BLaER1 treated with 17β-estradiol and CSF1 and Interleukin-3, amounts not matched to agents 10 nM and 100 nM (cell line): ENCODE data around the gene WBP1L.
"Not testable (repeated sequence)": the region's sequence is repeated elsewhere in the genome, so short reads cannot be mapped to it uniquely, and the experiment has no call there.

Experiments
- H3K27ac ChIP-seq, 11 experiments: shearing (Covaris generic); formaldehyde crosslinking; 2 replicates each; pipeline ENCODE4 v1.8.1; 2022
- H3K27me3 ChIP-seq, 11 experiments: shearing (Covaris generic); formaldehyde crosslinking; 2 replicates each; pipeline ENCODE4 v1.8.1; 2022
- H3K36me3 ChIP-seq, 11 experiments: shearing (Covaris generic); formaldehyde crosslinking; 2 replicates each; pipeline ENCODE4 v1.8.1; 2022
- H3K4me1 ChIP-seq, 10 experiments: shearing (Covaris generic); formaldehyde crosslinking; 2 replicates each; pipeline ENCODE4 v1.8.1; 2022
- H3K4me2 ChIP-seq, 11 experiments: shearing (Covaris generic); formaldehyde crosslinking; 2 replicates each; pipeline ENCODE4 v1.8.1; 2022
- H3K4me3 ChIP-seq, 10 experiments: shearing (Covaris generic); formaldehyde crosslinking; 2 replicates each; pipeline ENCODE4 v1.8.1; 2022
- H3K9ac ChIP-seq, 11 experiments: shearing (Covaris generic); formaldehyde crosslinking; 2 replicates each; pipeline ENCODE4 v1.8.1; 2022
- H3K9me3 ChIP-seq, 11 experiments: shearing (Covaris generic); formaldehyde crosslinking; replicated peaks in 1 of 11; 2 replicates each; pipeline ENCODE4 v1.8.1; 2022
- H4K20me1 ChIP-seq, 11 experiments: shearing (Covaris generic); formaldehyde crosslinking; 2 replicates each; pipeline ENCODE4 v1.8.1; 2022
- Cebpa-rat ChIP-seq, 11 experiments: shearing (Covaris generic); IDR thresholded peaks; 2 replicates each; pipeline ENCODE4 v1.8.1; 2022

Gene WBP1L

GRCh38 chr10:102827597-102827975 lies 83.8 kb downstream of the WBP1L start:
- 0 out of 22 replicates have a peak, but pooled peaks cover 0 to 5% (median 0%) of the 10 kb centered on the region in 11 experiments for H3K36me3 ChIP-seq
- H4K20me1 ChIP-seq: no peaks in the 10 kb centered on the region
- no peak overlapping the region for H3K9ac ChIP-seq
- peaks cover 0 to 18% (median 6%) of the 10 kb centered on the region in 10 experiments; a peak in 7 of 20 replicates for H3K4me1 ChIP-seq
- no peak overlapping the region for H3K4me2 ChIP-seq
- H3K27ac ChIP-seq: no peak overlapping the region
- TF ChIP-seq Cebpa-rat (IDR thresholded peaks at IDR 0.05): no peak
- no peak overlapping the region for H3K4me3 ChIP-seq
- peaks cover 0 to 17% (median 11%) of the 10 kb centered on the region in 11 experiments; a peak in 18 of 22 replicates for H3K9me3 ChIP-seq
- H3K27me3 ChIP-seq: no peaks in the 10 kb centered on the region

DNA sequence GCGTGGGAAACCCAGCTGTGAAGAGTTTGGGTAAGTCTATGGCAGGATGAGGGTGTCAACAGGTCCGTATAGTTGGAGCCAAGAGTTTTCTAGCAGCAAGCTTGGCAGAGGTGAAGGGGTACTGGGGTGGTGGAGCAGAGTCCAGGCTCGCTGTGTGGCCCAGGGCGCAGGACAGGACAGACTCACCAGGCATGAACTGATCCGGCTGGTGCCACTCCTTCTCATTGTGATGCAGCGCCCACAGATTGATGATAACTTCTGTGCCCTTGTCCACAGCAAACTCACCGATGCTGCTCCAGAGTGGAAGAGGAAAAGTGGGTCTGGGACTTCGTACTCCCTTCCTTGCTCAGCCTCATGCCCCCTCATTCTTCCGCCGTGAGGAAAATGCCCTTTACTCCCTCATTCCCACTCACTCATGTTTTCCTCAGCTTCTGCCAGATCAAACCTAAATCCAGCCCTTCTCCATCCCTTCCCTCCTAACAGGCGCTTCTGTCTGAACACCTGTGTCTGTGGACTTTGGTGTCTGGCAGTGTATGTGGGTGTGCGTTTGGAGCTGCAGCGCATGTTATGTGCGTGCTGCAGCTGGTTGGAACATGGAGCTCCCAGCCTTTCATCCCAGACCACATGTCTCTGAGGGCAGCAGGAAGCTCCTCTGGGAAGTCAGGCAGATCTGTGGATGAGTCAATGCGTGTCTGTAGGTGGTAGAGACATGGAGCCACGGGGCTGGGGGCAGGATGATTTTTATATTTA lies 87.7 kb downstream of the WBP1L start:
- Histone ChIP-seq H3K9ac (no peak overlapping the region), H4K20me1 (no peaks in the 10 kb centered on the region), H3K4me3 (no peak overlapping the region), H3K4me2 (no peak overlapping the region), H3K9me3 (no peaks in the 10 kb centered on the region), H3K36me3 (no peaks in the 10 kb centered on the region), H3K27me3 (no peaks in the 10 kb centered on the region), H3K4me1 (peaks cover 0 to 22% (median 0%) of the 10 kb centered on the region in 10 experiments; a peak in 8 of 20 replicates), H3K27ac (no peak overlapping the region)
- no peak for TF ChIP-seq Cebpa-rat (IDR thresholded peaks at IDR 0.05)

- TF ChIP-seq Cebpa-rat (IDR thresholded peaks at IDR 0.05): no peak
- no peaks in the 10 kb centered on the region for H3K36me3 ChIP-seq
- no peaks in the 10 kb centered on the region for H4K20me1 ChIP-seq
- H3K4me1 ChIP-seq: peaks cover 0 to 22% (median 0%) of the 10 kb centered on the region in 10 experiments; a peak in 8 of 20 replicates
- H3K27me3 ChIP-seq: no peaks in the 10 kb centered on the region
- no peak overlapping the region for H3K4me3 ChIP-seq
- peaks cover under 1 to 6% (median 4%) of the 10 kb centered on the region in 11 experiments; a peak in 20 of 22 replicates for H3K9me3 ChIP-seq
- H3K27ac ChIP-seq: no peak overlapping the region
- no peak overlapping the region for H3K4me2 ChIP-seq
- no peak overlapping the region for H3K9ac ChIP-seq
These were observed 88.5 kb downstream of the WBP1L start for GRCh38 chr10:102832248-102832647.

DNA sequence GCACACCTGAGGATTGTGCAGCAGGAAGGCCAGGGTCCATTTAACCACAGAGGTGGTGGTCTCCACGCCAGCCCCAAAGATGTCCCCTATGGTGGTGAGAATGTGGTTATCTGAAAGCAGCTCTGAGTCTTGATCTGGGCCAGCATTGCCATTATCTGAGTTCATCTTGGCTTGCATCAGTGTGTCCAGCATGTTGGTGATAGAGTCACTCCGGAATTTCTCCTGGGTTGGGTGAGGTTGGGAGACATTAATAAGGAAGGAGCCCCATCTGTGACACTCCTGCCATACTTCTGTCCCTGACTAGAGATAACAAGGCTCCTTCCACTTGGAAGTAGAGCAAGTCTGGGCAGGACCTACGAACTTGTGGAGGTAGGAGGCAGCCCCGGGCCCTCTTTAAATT lies 89.2 kb downstream of the WBP1L start:
- H3K36me3 ChIP-seq: no peaks in the 10 kb centered on the region
- peaks cover 0 to 22% (median 0%) of the 10 kb centered on the region in 10 experiments; a peak in 8 of 20 replicates for H3K4me1 ChIP-seq
- H3K4me3 ChIP-seq: no peak overlapping the region
- H3K4me2 ChIP-seq: no peak overlapping the region
- H4K20me1 ChIP-seq: no peaks in the 10 kb centered on the region
- H3K9ac ChIP-seq: no peak overlapping the region
- H3K9me3 ChIP-seq: peaks cover 8 to 14% (median 12%) of the 10 kb centered on the region in 11 experiments
- TF ChIP-seq Cebpa-rat (IDR thresholded peaks at IDR 0.05): no peak
- H3K27me3 ChIP-seq: no peaks in the 10 kb centered on the region
- no peak overlapping the region for H3K27ac ChIP-seq

GRCh38 chr10:102834143-102834542 lies 90.4 kb downstream of the WBP1L start:
- Histone ChIP-seq H4K20me1 (no peaks in the 10 kb centered on the region), H3K9ac (peak overlapping the region in 1 of 11 experiments; percentile 11; a peak in 1 of 22 replicates), H3K9me3 (peaks cover 17 to 25% (median 22%) of the 10 kb centered on the region in 11 experiments), H3K4me1 (peaks cover 0 to 22% (median 0%) of the 10 kb centered on the region in 10 experiments; a peak in 8 of 20 replicates), H3K4me3 (no peak overlapping the region), H3K36me3 (no peaks in the 10 kb centered on the region), H3K27me3 (no peaks in the 10 kb centered on the region), H3K27ac (no peak overlapping the region; a peak in 1 of 22 replicates), H3K4me2 (peak overlapping the region in 2 of 11 experiments; percentile 26 to 49; a peak in 4 of 22 replicates)
- TF ChIP-seq Cebpa-rat (IDR thresholded peaks at IDR 0.05): no peak

GRCh38 chr10:102835007-102835482 lies 91.3 kb downstream of the WBP1L start:
- Histone ChIP-seq H4K20me1 (no peaks in the 10 kb centered on the region), H3K27ac (no peak overlapping the region), H3K4me2 (peak overlapping the region in 3 of 11 experiments; percentile 15 to 49 (median 26); a peak in 3 of 22 replicates), H3K36me3 (no peaks in the 10 kb centered on the region), H3K9me3 (peaks cover 17 to 34% (median 22%) of the 10 kb centered on the region in 11 experiments), H3K4me1 (peaks cover 0 to 14% (median 0%) of the 10 kb centered on the region in 10 experiments; a peak in 8 of 20 replicates), H3K27me3 (no peaks in the 10 kb centered on the region), H3K4me3 (no peak overlapping the region), H3K9ac (no peak overlapping the region)
- TF ChIP-seq Cebpa-rat (IDR thresholded peaks at IDR 0.05): no peak

DNA sequence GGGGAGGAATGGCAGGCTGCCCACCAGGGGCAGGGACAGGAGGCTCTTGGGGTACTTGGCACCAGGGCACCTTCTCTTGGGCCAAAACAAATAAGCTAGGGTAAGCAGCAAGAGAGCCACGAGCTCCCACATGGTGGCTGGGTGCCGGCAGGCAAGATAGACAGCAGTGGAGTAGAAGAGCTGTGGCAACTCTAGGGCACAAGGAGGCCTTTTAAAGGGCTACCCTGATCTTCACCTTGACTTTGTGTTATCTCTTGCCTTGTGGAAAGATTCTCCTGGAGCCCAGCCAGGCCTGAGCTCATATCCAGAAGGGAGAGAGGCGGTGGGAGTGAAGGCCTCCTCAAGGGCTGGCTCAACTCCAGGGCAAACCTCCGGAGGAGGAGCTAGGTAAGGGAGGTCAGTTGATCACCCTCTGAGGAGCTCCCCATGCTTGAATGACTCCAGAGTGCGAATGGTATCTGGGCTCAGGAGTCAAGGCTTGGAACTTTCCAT lies 93.5 kb downstream of the WBP1L start, which contains the start of gene CYP17A1:
Gene CYP17A1, minus strand, starts transcription at position 184 of the 492 bp plus-strand sequence. Its CDS starts 52 bp downstream, at position 132.
- H3K27me3 ChIP-seq: no peaks in the 10 kb centered on the region
- no peak for TF ChIP-seq Cebpa-rat (IDR thresholded peaks at IDR 0.05)
- H3K4me2 ChIP-seq: no peak within 1 kb of the TSS
- H3K36me3 ChIP-seq: no peaks in the 10 kb centered on the region
- H3K4me3 ChIP-seq: no peak within 1 kb of the TSS
- peaks cover 17 to 39% (median 22%) of the 10 kb centered on the region in 11 experiments for H3K9me3 ChIP-seq
- no peaks in the 10 kb centered on the region for H4K20me1 ChIP-seq
- H3K4me1 ChIP-seq: peaks cover 0 to 13% (median 0%) of the 10 kb centered on the region in 10 experiments; a peak in 8 of 20 replicates
- H3K27ac ChIP-seq: no peak within 1 kb of the TSS
- H3K9ac ChIP-seq: no peak within 1 kb of the TSS

- H3K4me3 ChIP-seq: not testable (repeated sequence)
These were observed 94.7 kb downstream of the WBP1L start for GRCh38 chr10:102838276-102838927.

GRCh38 chr10:102841827-102842345 lies 98.1 kb downstream of the WBP1L start:
- no peak overlapping the region for H3K9ac ChIP-seq
- H3K27me3 ChIP-seq: no peaks in the 10 kb centered on the region
- peaks cover 27 to 62% (median 39%) of the 10 kb centered on the region in 11 experiments for H3K9me3 ChIP-seq
- H3K4me3 ChIP-seq: no peak overlapping the region
- H4K20me1 ChIP-seq: no peaks in the 10 kb centered on the region
- no peak overlapping the region for H3K4me2 ChIP-seq
- H3K27ac ChIP-seq: no peak overlapping the region
- 0 out of 22 replicates have a peak, but pooled peaks cover 0 to 3% (median 0%) of the 10 kb centered on the region in 11 experiments for H3K36me3 ChIP-seq
- no peak for TF ChIP-seq Cebpa-rat (IDR thresholded peaks at IDR 0.05)
- H3K4me1 ChIP-seq: no peaks in the 10 kb centered on the region

More at GRCh38 chr10:102838276-102838927, 94.7 kb downstream of the WBP1L start:
- Histone ChIP-seq H3K9me3 (peaks cover 17 to 43% (median 24%) of the 10 kb centered on the region in 11 experiments), H3K4me1 (peaks cover 0 to 13% (median 0%) of the 10 kb centered on the region in 10 experiments; a peak in 8 of 20 replicates)
- H3K4me2 ChIP-seq, H3K27ac ChIP-seq, H3K36me3 ChIP-seq, H4K20me1 ChIP-seq, H3K9ac ChIP-seq, H3K27me3 ChIP-seq: not testable (repeated sequence)

DNA sequence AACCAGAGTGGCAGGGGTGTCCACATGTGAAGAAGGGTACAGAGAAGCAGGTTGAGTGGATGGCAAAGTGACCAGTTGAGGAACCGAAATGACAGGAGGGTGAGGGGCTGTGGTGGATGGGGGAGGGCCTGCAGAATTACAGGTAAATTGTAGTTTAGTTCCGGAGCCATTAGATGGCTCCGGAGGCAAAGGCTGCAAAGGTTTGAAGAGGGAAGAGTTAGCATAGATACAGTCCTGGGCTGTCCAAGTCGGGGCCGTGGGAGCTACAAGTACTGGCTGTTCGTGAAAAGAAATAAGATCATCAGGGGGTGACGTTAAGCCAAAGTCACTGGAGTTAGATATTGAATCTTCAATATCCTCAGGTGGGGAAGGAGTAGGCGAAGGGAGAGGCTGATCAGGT lies 99.4 kb downstream of the WBP1L start:
- not testable (repeated sequence) for H3K36me3 ChIP-seq, H3K4me3 ChIP-seq, H3K27ac ChIP-seq, H3K27me3 ChIP-seq, H3K4me2 ChIP-seq, H3K4me1 ChIP-seq, H4K20me1 ChIP-seq, H3K9ac ChIP-seq
- H3K9me3 ChIP-seq: peaks cover 14 to 51% (median 28%) of the 10 kb centered on the region in 11 experiments

DNA sequence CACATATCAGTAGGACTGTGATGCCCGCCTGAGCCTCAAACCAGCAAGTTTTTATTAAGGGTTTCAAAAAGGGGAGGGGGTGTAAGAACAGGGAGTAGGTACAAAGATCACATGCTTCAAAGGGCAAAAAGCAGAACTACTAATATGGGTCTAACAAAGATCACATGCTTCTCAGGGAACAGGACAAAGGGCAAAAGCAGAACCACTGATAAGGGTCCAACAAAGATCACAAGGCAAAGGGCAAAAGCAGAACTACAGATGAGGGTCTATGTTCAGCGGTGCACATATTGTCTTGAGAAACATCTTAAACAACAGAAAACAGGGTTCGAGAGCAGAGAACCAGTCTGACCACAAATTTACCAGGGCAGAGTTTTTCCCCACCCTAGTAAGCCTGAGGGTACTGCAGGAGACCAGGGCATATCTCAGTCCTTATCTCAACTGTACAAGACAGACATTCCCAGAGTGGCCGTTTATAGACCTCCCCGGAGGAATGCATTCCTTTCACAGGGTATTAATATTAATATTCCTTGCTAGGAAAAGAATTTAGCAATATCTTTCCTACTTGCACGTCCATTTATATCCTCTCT lies 100.5 kb downstream of the WBP1L start:
- H3K27ac ChIP-seq, H3K4me2 ChIP-seq, H3K27me3 ChIP-seq, H3K4me3 ChIP-seq, H3K4me1 ChIP-seq, H3K36me3 ChIP-seq, H4K20me1 ChIP-seq, H3K9ac ChIP-seq: not testable (repeated sequence)
- H3K9me3 ChIP-seq: peaks cover 6 to 39% (median 21%) of the 10 kb centered on the region in 11 experiments; a peak in 19 of 22 replicates
